Stimulated activated CD8-positive, alpha-beta memory T cell treated with anti-CD3 and anti-CD28 coated beads, Interleukin-12 subunit alpha, Interleukin-12 subunit beta, amount 100 ng/mL, for 1 hour (primary cell): ENCODE data around the gene VPS13C.
"Not testable (repeated sequence)": the region's sequence is repeated elsewhere in the genome, so short reads cannot be mapped to it uniquely, and the experiment has no call there.

Experiments used
- DNase-seq: peaks from one replicate; pipeline ENCODE4 v3.0.0-alpha.2; 2020; ENCODE audit warnings: low read depth

VPS13C gene

GRCh38 chr15:62035256-62035924 lies 24.9 kb downstream of the VPS13C start:
- no peak for DNase-seq

GRCh38 chr15:62027916-62028315 lies 32.3 kb downstream of the VPS13C start:
- DNase-seq: no peak

- DNase-seq: no peak
These were observed 33.0 kb downstream of the VPS13C start for GRCh38 chr15:62027263-62027565.

- DNase-seq: no peak
These were observed 33.6 kb downstream of the VPS13C start for GRCh38 chr15:62026487-62027262.

GRCh38 chr15:62021991-62022600 lies 38.2 kb downstream of the VPS13C start:
- no peak for DNase-seq

GRCh38 chr15:62020576-62021160 lies 39.6 kb downstream of the VPS13C start:
- no peak for DNase-seq

GRCh38 chr15:62005354-62005753 lies 54.9 kb downstream of the VPS13C start:
- not testable (repeated sequence) for DNase-seq

GRCh38 chr15:61997786-61998185 lies 62.5 kb downstream of the VPS13C start:
- no peak for DNase-seq

GRCh38 chr15:61996056-61996635 lies 64.1 kb downstream of the VPS13C start:
- DNase-seq: no peak

- DNase-seq: no peak
These were observed 66.0 kb downstream of the VPS13C start for GRCh38 chr15:61994216-61994615.

GRCh38 chr15:61992518-61992917 lies 67.7 kb downstream of the VPS13C start:
- DNase-seq: no peak

- no peak for DNase-seq
These were observed 70.6 kb downstream of the VPS13C start for GRCh38 chr15:61989667-61990066.

- DNase-seq: no peak
These were observed 72.4 kb downstream of the VPS13C start for GRCh38 chr15:61987824-61988223.

- no peak for DNase-seq
These were observed 77.2 kb downstream of the VPS13C start for GRCh38 chr15:61983081-61983480.

- DNase-seq: no peak
These were observed 82.0 kb downstream of the VPS13C start for GRCh38 chr15:61978225-61978624.

GRCh38 chr15:61974759-61975158 lies 85.5 kb downstream of the VPS13C start:
- no peak for DNase-seq

- no peak for DNase-seq
These were observed 86.1 kb downstream of the VPS13C start for GRCh38 chr15:61974118-61974517.

- no peak for DNase-seq
These were observed 108.3 kb downstream of the VPS13C start for GRCh38 chr15:61951949-61952348.

- no peak for DNase-seq
These were observed 113.5 kb downstream of the VPS13C start for GRCh38 chr15:61946778-61947177.

GRCh38 chr15:61943992-61944391 lies 116.3 kb downstream of the VPS13C start:
- DNase-seq: no peak

GRCh38 chr15:61938249-61938648 lies 122.0 kb downstream of the VPS13C start:
- DNase-seq: no peak

GRCh38 chr15:61936528-61937195 lies 123.6 kb downstream of the VPS13C start:
- DNase-seq: no peak
